Right lobe of liver (tissue), 4 donors: ENCODE results near the gene CCT8L2.
"Not testable (repeated sequence)": the region's sequence is repeated elsewhere in the genome, so short reads cannot be mapped to it uniquely, and the experiment has no call there.

ENCODE experiments used
- POLR2A ChIP-seq: fragments of 450-650 bp; IDR thresholded peaks from one replicate; pipeline ENCODE4 v1.6.1; 2017; ENCODE audit warnings: antibody characterized with exemption, mild to moderate bottlenecking
- TF ChIP-seq, protein P1 (sequence below), 4 donors: fragments of 200-600 bp in 3 of 4; fragments of 450-650 bp in 1 of 4; IDR thresholded peaks; one replicate each; pipeline versions ENCODE4 v1.5.1 to v1.8.0; 2016 to 2022; ENCODE audit warnings: antibody characterized with exemption in 4 of 4, mild to moderate bottlenecking in 2 of 4
- donor health status: DM: no; HTN: no; CAD: no.
- donor health status: DM: no; HTN: no; CAD: no.
- donor health status: DM: no; HTN: yes; CAD: no.

DNA sequence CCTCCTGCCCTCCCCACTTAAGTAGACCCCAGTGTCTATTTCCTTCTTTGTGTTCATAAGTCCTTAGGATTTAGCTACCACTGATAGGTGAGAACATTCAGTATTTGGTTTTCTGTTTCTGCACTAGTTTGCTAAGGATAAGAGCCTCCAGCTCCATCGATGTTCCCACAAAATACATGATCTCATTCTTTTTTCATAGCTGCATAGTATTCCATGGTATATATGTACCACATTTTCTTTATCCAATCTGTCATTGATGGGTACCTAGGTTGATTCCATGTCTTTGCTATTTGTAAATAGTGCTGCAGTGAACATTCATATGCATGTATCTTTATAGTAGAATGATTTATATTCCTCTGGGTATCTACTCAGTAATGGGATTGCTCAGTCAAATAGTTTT is 42.8 kb upstream of the CCT8L2 start:
- not testable (repeated sequence) for TF ChIP-seq POLR2A
- TF ChIP-seq, protein P1, sequence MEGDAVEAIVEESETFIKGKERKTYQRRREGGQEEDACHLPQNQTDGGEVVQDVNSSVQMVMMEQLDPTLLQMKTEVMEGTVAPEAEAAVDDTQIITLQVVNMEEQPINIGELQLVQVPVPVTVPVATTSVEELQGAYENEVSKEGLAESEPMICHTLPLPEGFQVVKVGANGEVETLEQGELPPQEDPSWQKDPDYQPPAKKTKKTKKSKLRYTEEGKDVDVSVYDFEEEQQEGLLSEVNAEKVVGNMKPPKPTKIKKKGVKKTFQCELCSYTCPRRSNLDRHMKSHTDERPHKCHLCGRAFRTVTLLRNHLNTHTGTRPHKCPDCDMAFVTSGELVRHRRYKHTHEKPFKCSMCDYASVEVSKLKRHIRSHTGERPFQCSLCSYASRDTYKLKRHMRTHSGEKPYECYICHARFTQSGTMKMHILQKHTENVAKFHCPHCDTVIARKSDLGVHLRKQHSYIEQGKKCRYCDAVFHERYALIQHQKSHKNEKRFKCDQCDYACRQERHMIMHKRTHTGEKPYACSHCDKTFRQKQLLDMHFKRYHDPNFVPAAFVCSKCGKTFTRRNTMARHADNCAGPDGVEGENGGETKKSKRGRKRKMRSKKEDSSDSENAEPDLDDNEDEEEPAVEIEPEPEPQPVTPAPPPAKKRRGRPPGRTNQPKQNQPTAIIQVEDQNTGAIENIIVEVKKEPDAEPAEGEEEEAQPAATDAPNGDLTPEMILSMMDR (IDR thresholded peaks at IDR 0.05), result not testable (repeated sequence)
